Activated B cell treated with CpG ODN at 0.5 μM for 24 hours (primary cell): Measurements from ENCODE around the gene VOPP1. TPM values are rescaled to one million over a fixed set of nuclear protein-coding genes. Genes with fewer than 3 reads are reported as not detected.

Experiments
- ATAC-seq: fragments of 200-7000 bp; cut with Tn5 transposase; one replicate; pipeline ENCODE4 v1.10.0; 2021; ENCODE audit warnings: low read depth, mild to moderate bottlenecking, moderate library complexity
- CTCF ChIA-PET: fragments of 350-600 bp; sonication (Branson Sonifier 250); formaldehyde crosslinking; loops from one replicate; lab custom pipeline; 2021; ENCODE audit warnings: antibody characterized with exemption; lab: Charles Lee
- POLR2A ChIA-PET: fragments of 350-600 bp; sonication (Branson Sonifier 250); formaldehyde crosslinking; loops from one replicate; lab custom pipeline; 2021; ENCODE audit warnings: antibody characterized with exemption; lab: Charles Lee
- DNase-seq: peaks from one replicate; pipeline ENCODE4 v3.0.0; 2022
- H3K27ac Mint-ChIP-seq: one replicate; pipeline ENCODE4 v1.8.0; 2020; ENCODE audit warnings: mixed read lengths
- H3K27me3 Mint-ChIP-seq: one replicate; pipeline ENCODE4 v1.8.0; 2021; ENCODE audit warnings: mixed read lengths
- H3K36me3 Mint-ChIP-seq: one replicate; pipeline ENCODE4 v1.8.0; 2021; ENCODE audit warnings: low read depth, mixed read lengths
- H3K4me1 Mint-ChIP-seq: one replicate; pipeline ENCODE4 v1.8.0; 2021; ENCODE audit warnings: mixed read lengths
- H3K4me3 Mint-ChIP-seq: one replicate; pipeline ENCODE4 v1.8.0; 2020; ENCODE audit warnings: mild to moderate bottlenecking, mixed read lengths
- H3K9me3 Mint-ChIP-seq: one replicate; pipeline ENCODE4 v1.8.0; 2020; ENCODE audit warnings: mixed read lengths
- intact Hi-C: fragments of 100-400 bp; cut with micrococcal nuclease; formaldehyde crosslinking; loops from one replicate; pipeline ENCODE4 v1.15.1; 2024
- total RNA-seq: library from RNA; stranded (reverse); gene quantifications from 2 replicates; pipeline ENCODE4 v1.2.3, GENCODE V29; 2022
- TF ChIP-seq, protein P1 (sequence below): fragments of 200-600 bp; IDR thresholded peaks from one replicate; pipeline ENCODE4 v1.8.0; 2022; ENCODE audit warnings: antibody characterized with exemption, mild to moderate bottlenecking

VOPP1 gene
- total RNA-seq, 1 donor from 2014 or later, result 438 TPM

DNA sequence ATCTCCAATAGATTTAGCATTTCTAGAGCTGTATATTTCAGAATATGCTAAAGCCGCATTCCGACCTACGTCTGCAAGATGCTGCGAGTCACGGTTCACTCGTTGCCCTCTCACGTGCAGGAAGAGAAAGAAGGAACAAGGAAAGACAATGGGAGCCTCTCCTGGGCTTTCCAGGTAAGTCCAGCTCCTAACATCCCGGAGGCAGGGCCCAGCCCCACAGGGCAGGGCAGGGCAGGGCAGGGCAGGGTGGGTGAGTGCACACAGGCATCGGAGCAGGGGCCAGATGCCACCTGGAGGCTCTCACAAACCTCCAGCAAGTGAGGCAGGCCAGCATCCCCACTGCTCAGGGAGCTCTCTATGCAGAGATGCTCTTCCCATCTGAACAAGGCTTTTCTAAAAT lies 50.8 kb downstream of the VOPP1 start:
- H3K27ac Mint-ChIP-seq, result peak overlapping the region; percentile 61
- no peak for ATAC-seq
- ChIA-PET POLR2A (interaction anchor here (0.8 to 24.3 kb wide), 3 partner anchors 14 to 119 kb away, joined by 4 to 357 read pairs (median 4); no protein-coding TSS in a partner anchor), CTCF (no interaction called here)
- H3K4me3 Mint-ChIP-seq, result no peak overlapping the region
- intact Hi-C loops, result no loop called here
- peaks cover 90% of the 10 kb centered on the region for H3K4me1 Mint-ChIP-seq
- TF ChIP-seq, protein P1, sequence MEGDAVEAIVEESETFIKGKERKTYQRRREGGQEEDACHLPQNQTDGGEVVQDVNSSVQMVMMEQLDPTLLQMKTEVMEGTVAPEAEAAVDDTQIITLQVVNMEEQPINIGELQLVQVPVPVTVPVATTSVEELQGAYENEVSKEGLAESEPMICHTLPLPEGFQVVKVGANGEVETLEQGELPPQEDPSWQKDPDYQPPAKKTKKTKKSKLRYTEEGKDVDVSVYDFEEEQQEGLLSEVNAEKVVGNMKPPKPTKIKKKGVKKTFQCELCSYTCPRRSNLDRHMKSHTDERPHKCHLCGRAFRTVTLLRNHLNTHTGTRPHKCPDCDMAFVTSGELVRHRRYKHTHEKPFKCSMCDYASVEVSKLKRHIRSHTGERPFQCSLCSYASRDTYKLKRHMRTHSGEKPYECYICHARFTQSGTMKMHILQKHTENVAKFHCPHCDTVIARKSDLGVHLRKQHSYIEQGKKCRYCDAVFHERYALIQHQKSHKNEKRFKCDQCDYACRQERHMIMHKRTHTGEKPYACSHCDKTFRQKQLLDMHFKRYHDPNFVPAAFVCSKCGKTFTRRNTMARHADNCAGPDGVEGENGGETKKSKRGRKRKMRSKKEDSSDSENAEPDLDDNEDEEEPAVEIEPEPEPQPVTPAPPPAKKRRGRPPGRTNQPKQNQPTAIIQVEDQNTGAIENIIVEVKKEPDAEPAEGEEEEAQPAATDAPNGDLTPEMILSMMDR, result no peak
- no peaks in the 10 kb centered on the region for H3K9me3 Mint-ChIP-seq
- no peaks in the 10 kb centered on the region for H3K27me3 Mint-ChIP-seq
- peaks cover 80% of the 10 kb centered on the region for H3K36me3 Mint-ChIP-seq
- no peak for DNase-seq

DNA sequence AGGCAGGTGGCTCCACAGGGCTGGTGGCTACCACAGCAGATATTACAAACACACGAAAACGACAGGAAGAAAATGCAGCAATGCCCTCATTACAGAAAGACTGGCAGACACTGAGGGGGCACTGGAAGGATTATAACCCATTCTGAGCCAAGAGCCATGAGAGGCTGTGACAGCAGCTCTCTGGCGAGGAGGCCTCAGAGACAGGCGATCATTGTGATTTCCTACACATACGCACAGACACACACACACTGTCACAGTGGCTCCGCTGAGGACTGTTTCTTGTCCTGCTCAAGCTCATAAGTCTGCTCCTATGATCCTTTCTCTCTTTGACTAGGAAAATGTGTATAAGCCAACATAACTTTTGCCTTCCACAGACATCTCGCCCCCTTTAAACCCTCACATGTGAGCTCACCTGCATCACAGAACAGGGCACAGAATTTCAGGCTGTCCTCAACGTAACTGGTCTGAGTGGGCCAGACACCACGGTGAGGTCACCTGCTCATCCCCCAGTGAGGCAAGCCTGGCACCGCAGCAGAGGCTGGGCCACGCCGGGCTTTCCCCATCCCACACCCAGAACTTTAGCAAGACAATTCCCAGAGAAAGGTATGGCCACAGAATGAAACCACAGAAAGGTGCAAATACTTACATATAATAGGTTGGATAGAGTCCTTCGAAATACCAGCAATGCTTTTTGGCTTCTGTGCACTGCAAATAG lies 51.7 kb downstream of the VOPP1 start:
- intact Hi-C loops, result no loop called here
- TF ChIP-seq, protein P1, result no peak
- Mint-ChIP-seq H3K36me3 (peaks cover 81% of the 10 kb centered on the region), H3K27ac (peak overlapping the region; percentile 59), H3K9me3 (no peaks in the 10 kb centered on the region), H3K4me1 (peaks cover 90% of the 10 kb centered on the region), H3K4me3 (no peak overlapping the region), H3K27me3 (no peaks in the 10 kb centered on the region)
- DNase-seq (no peak), ATAC-seq (no peak)
- ChIA-PET CTCF (no interaction called here), POLR2A (interaction anchor here (1.4 to 24.3 kb wide), 2 partner anchors 15 to 38 kb away, joined by 4 to 357 read pairs; no protein-coding TSS in a partner anchor)

DNA sequence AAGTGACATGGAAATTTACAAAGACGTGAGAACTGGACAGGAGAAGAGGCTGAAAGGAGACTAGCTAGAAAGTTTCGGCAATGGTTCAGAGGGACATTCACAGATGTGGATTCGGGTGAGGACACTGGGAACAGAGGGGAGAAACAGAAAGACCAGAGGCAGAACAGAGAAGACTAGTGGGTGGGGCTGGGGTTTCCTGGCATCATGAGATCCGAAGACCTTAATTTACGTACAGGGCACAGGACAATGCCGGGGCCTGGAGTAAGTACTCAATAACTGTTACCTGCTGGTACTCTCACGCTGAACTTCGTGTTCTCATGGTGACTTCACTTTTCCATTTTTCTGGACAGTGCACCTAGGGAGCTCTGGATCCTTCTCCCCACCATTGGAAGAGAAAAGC lies 53.5 kb downstream of the VOPP1 start:
- ATAC-seq (no peak), DNase-seq (no peak)
- H3K9me3 Mint-ChIP-seq, result no peaks in the 10 kb centered on the region
- peak overlapping the region; percentile 80 for H3K27ac Mint-ChIP-seq
- peaks cover 88% of the 10 kb centered on the region for H3K36me3 Mint-ChIP-seq
- intact Hi-C loops, result no loop called here
- peaks cover 94% of the 10 kb centered on the region for H3K4me1 Mint-ChIP-seq
- CTCF ChIA-PET, result no interaction called here
- POLR2A ChIA-PET, result interaction anchor here (3.3 to 24.3 kb wide), 2 partner anchors 8 to 16 kb away, joined by 15 to 357 read pairs; no protein-coding TSS in a partner anchor
- H3K27me3 Mint-ChIP-seq, result no peaks in the 10 kb centered on the region
- H3K4me3 Mint-ChIP-seq, result no peak overlapping the region
- TF ChIP-seq, protein P1, result no peak

DNA sequence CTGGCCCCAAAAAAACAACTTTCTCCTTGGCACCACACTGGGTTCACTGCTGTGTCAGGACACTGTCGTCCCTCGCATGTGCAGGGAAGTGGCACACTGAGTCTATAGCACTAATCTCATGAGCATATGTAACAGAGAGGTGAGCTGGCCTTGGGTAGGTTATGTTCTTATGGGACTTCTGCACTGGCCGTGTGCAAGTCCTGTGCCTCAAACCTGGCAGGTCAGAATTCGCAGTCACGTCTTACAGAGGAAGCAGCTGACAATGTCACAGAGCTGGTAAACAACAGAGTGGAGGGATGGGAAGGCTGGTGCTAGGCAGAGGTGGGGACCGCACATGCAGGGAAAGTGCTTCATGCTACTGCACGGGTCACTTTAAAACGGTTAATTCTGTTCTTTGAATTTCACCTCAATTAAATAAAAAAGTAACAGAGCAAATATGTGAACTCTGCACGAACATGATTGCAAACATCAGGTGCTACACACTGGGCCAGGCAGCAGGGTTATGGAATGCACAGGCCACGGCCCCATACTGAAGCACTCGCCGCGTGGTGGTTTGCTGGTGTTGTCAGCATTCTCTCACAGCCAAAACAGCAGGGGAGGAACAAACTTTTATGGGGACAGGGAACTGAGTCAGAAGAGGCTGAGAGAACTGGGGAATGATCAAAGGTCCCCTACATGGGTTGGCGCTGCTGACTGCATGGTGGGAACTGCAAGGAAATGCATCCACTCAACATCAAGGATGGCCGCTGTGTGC lies 54.2 kb downstream of the VOPP1 start:
- DNase-seq (no peak), ATAC-seq (no peak)
- no peaks in the 10 kb centered on the region for H3K9me3 Mint-ChIP-seq
- H3K4me1 Mint-ChIP-seq, result peaks cover 94% of the 10 kb centered on the region
- ChIA-PET POLR2A (interaction anchor here (1.2 to 24.3 kb wide), 4 partner anchors 8 to 54 kb away, joined by 4 to 357 read pairs (median 26); partner anchors contain the start of gene VOPP1), CTCF (no interaction called here)
- intact Hi-C loops, result loop anchor here (1.0 to 2.0 kb wide), 2 partner anchors 16 to 17 kb away; no protein-coding TSS in a partner anchor
- TF ChIP-seq, protein P1, result no peak
- H3K36me3 Mint-ChIP-seq, result peaks cover 91% of the 10 kb centered on the region
- peak overlapping the region; percentile 33 for H3K4me3 Mint-ChIP-seq
- H3K27ac Mint-ChIP-seq, result peak overlapping the region; percentile 80
- no peaks in the 10 kb centered on the region for H3K27me3 Mint-ChIP-seq
